HG02571 (cell line): ENCODE results near the gene DAGLB.
"Not testable (repeated sequence)": the region's sequence is repeated elsewhere in the genome, so short reads cannot be mapped to it uniquely, and the experiment has no call there.

Experiments
- ATAC-seq: cut with Tn5 transposase; IDR thresholded peaks from one replicate; pipeline ENCODE4 v1.9.1; 2021; ENCODE audit warnings: mild to moderate bottlenecking, moderate library complexity; ENCODE audit not compliant: unreplicated experiment

The DAGLB gene

GRCh38 chr7:6447581-6448199 lies at the start of gene DAGLB:
TSS of gene DAGLB (minus strand) at chr7:6447954. CDS start at chr7:6447842, 112 bp downstream.
- peak; percentile 81 for ATAC-seq

GRCh38 chr7:6497637-6497905 lies 49.8 kb upstream of the DAGLB start:
- ATAC-seq, result no peak

GRCh38 chr7:6496842-6497636 lies 49.3 kb upstream of the DAGLB start:
- ATAC-seq, result no peak

- ATAC-seq, result no peak
Observed at GRCh38 chr7:6495597-6496262, 48.0 kb upstream of the DAGLB start.

- ATAC-seq, result no peak
Observed at GRCh38 chr7:6494365-6494764, 46.6 kb upstream of the DAGLB start.

- no peak for ATAC-seq
Observed at GRCh38 chr7:6491194-6491593, 43.4 kb upstream of the DAGLB start.

GRCh38 chr7:6489612-6490011 lies 41.9 kb upstream of the DAGLB start:
- ATAC-seq, result no peak

GRCh38 chr7:6487184-6487545 lies 39.4 kb upstream of the DAGLB start:
- no peak for ATAC-seq

GRCh38 chr7:6486438-6487183 lies 38.9 kb upstream of the DAGLB start:
- ATAC-seq, result no peak

GRCh38 chr7:6482743-6483119 lies 35.0 kb upstream of the DAGLB start:
- ATAC-seq, result no peak

GRCh38 chr7:6482307-6482706 lies 34.6 kb upstream of the DAGLB start:
- ATAC-seq, result no peak

- no peak for ATAC-seq
Observed at GRCh38 chr7:6481445-6481844, 33.7 kb upstream of the DAGLB start.

- ATAC-seq, result no peak
Observed at GRCh38 chr7:6480323-6480660, 32.5 kb upstream of the DAGLB start.

GRCh38 chr7:6479067-6479466 lies 31.3 kb upstream of the DAGLB start:
- ATAC-seq, result no peak

- ATAC-seq, result no peak
Observed at GRCh38 chr7:6478186-6478585, 30.4 kb upstream of the DAGLB start.

GRCh38 chr7:6477318-6477660 lies 29.5 kb upstream of the DAGLB start:
- ATAC-seq, result no peak

GRCh38 chr7:6476596-6477317 lies 29.0 kb upstream of the DAGLB start:
- ATAC-seq, result no peak

GRCh38 chr7:6475433-6476186 lies 27.9 kb upstream of the DAGLB start:
- no peak for ATAC-seq

- no peak for ATAC-seq
Observed at GRCh38 chr7:6465862-6466261, 18.1 kb upstream of the DAGLB start.

GRCh38 chr7:6463609-6464008 lies 15.9 kb upstream of the DAGLB start:
- ATAC-seq, result not testable (repeated sequence)
